Measurements from ENCODE around the gene DRC3.
A peak's percentile ranks its signal among the peaks of the same experiment; 100 is the strongest.

Gene DRC3

DNA sequence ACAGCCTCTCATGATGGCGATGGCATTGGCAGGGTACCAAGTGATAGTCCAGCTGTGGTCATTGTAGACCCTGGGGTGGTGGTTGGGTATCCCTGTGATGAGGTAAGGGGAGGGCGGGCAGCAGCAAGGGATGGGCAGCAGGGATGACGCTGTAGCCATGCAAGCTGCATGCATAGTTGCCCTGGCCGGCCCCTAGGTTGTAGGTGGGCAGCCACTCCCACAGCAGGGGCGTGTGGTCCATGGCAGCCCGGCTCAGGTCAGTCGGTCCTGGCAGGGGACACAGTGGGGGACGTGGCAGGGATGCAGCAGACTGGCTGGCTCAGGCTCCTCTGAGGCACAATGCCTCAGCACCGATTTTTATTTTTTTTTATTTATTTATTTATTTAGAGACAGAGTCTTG is 8.7 kb downstream of the DRC3 start:
- no peak for DNase-seq (ENCODE audit: extremely low read depth, insufficient read length)
- Histone ChIP-seq H3K27me3 (replicated peaks; ENCODE audit: control insufficient read depth, insufficient read depth, low read length) (no peaks in the 10 kb centered on the region), H3K4me3 (replicated peaks; ENCODE audit: low read depth, low read length) (no peak overlapping the region), H3K36me3 (ENCODE audit: control insufficient read depth, insufficient read depth, low read length) (no peaks in the 10 kb centered on the region)
- TF ChIP-seq, protein P1, sequence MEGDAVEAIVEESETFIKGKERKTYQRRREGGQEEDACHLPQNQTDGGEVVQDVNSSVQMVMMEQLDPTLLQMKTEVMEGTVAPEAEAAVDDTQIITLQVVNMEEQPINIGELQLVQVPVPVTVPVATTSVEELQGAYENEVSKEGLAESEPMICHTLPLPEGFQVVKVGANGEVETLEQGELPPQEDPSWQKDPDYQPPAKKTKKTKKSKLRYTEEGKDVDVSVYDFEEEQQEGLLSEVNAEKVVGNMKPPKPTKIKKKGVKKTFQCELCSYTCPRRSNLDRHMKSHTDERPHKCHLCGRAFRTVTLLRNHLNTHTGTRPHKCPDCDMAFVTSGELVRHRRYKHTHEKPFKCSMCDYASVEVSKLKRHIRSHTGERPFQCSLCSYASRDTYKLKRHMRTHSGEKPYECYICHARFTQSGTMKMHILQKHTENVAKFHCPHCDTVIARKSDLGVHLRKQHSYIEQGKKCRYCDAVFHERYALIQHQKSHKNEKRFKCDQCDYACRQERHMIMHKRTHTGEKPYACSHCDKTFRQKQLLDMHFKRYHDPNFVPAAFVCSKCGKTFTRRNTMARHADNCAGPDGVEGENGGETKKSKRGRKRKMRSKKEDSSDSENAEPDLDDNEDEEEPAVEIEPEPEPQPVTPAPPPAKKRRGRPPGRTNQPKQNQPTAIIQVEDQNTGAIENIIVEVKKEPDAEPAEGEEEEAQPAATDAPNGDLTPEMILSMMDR (IDR thresholded peaks at IDR 0.05; ENCODE audit: insufficient read depth, low read length, poor library complexity, severe bottlenecking): no peak

- Histone ChIP-seq H3K36me3 (ENCODE audit: control insufficient read depth, insufficient read depth, low read length) (no peaks in the 10 kb centered on the region), H3K4me3 (replicated peaks; ENCODE audit: low read depth, low read length) (no peak overlapping the region), H3K27me3 (replicated peaks; ENCODE audit: control insufficient read depth, insufficient read depth, low read length) (no peaks in the 10 kb centered on the region)
- TF ChIP-seq, protein P1 (IDR thresholded peaks at IDR 0.05; ENCODE audit: insufficient read depth, low read length, poor library complexity, severe bottlenecking): no peak
- no peak for DNase-seq (ENCODE audit: extremely low read depth, insufficient read length)
These were observed 10.1 kb downstream of the DRC3 start for GRCh38 chr17:17982801-17983200.

GRCh38 chr17:17983376-17983775 is 10.7 kb downstream of the DRC3 start:
- DNase-seq (ENCODE audit: extremely low read depth, insufficient read length): no peak
- H3K27me3 ChIP-seq (replicated peaks; ENCODE audit: control insufficient read depth, insufficient read depth, low read length): no peaks in the 10 kb centered on the region

GRCh38 chr17:17983776-17984175 is 11.1 kb downstream of the DRC3 start:
- Histone ChIP-seq H3K36me3 (ENCODE audit: control insufficient read depth, insufficient read depth, low read length) (no peaks in the 10 kb centered on the region), H3K27me3 (replicated peaks; ENCODE audit: control insufficient read depth, insufficient read depth, low read length) (no peaks in the 10 kb centered on the region), H3K4me3 (replicated peaks; ENCODE audit: low read depth, low read length) (no peak overlapping the region)
- TF ChIP-seq, protein P1 (IDR thresholded peaks at IDR 0.05; ENCODE audit: insufficient read depth, low read length, poor library complexity, severe bottlenecking): no peak
- DNase-seq (ENCODE audit: extremely low read depth, insufficient read length): no peak

More at GRCh38 chr17:17983376-17983775, 10.7 kb downstream of the DRC3 start:
- TF ChIP-seq, protein P1 (IDR thresholded peaks at IDR 0.05; ENCODE audit: insufficient read depth, low read length, poor library complexity, severe bottlenecking): no peak
- no peaks in the 10 kb centered on the region for H3K36me3 ChIP-seq (ENCODE audit: control insufficient read depth, insufficient read depth, low read length)
- no peak overlapping the region for H3K4me3 ChIP-seq (replicated peaks; ENCODE audit: low read depth, low read length)

GRCh38 chr17:17985153-17985552 is 12.5 kb downstream of the DRC3 start:
- TF ChIP-seq, protein P1 (IDR thresholded peaks at IDR 0.05; ENCODE audit: insufficient read depth, low read length, poor library complexity, severe bottlenecking): no peak
- Histone ChIP-seq H3K36me3 (ENCODE audit: control insufficient read depth, insufficient read depth, low read length) (no peaks in the 10 kb centered on the region), H3K4me3 (replicated peaks; ENCODE audit: low read depth, low read length) (no peak overlapping the region), H3K27me3 (replicated peaks; ENCODE audit: control insufficient read depth, insufficient read depth, low read length) (no peaks in the 10 kb centered on the region)
- DNase-seq (ENCODE audit: extremely low read depth, insufficient read length): no peak

DNA sequence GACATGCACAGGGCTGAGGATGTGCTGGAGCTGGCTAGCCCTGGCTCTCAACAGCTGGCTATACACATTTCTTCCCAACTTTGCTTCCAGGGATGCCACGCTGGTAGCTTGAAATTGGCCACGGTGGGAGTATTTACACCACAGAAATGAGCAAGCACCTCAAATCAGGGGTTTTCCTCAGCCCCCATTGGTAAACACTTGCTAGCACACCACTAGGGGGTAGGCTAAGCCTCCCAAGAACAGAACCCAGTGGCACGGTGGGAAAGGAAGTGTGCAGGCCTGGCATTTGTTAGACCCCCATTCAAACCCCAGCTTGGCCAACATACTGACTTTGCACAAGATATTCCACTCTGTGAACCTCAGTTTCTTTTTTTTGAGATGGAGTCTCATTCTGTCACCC is 12.9 kb downstream of the DRC3 start:
- Histone ChIP-seq H3K27me3 (replicated peaks; ENCODE audit: control insufficient read depth, insufficient read depth, low read length) (no peaks in the 10 kb centered on the region), H3K4me3 (replicated peaks; ENCODE audit: low read depth, low read length) (no peak overlapping the region), H3K36me3 (ENCODE audit: control insufficient read depth, insufficient read depth, low read length) (no peaks in the 10 kb centered on the region)
- TF ChIP-seq, protein P1 (IDR thresholded peaks at IDR 0.05; ENCODE audit: insufficient read depth, low read length, poor library complexity, severe bottlenecking): peak; percentile 60
- no peak for DNase-seq (ENCODE audit: extremely low read depth, insufficient read length)
